GM21367 (cell line): Measurements from ENCODE around the gene SLC25A14.

Experiments
- ATAC-seq: cut with Tn5 transposase; IDR thresholded peaks from one replicate; pipeline ENCODE4 v1.9.1; 2021; ENCODE audit not compliant: unreplicated experiment

SLC25A14 gene

GRCh38 chrX:130376077-130376476 is 36.4 kb downstream of the SLC25A14 start:
- no peak for ATAC-seq

GRCh38 chrX:130378024-130378669 is 38.4 kb downstream of the SLC25A14 start:
- ATAC-seq: no peak

- no peak for ATAC-seq
These were observed 45.8 kb downstream of the SLC25A14 start, which contains the start of gene GPR119 for GRCh38 chrX:130385520-130385919. Gene GPR119, minus strand, starts transcription at chrX:130385674. Its CDS starts 227 bp downstream, at chrX:130385447.

- no peak for ATAC-seq
These were observed 46.7 kb downstream of the SLC25A14 start for GRCh38 chrX:130386408-130386808.

- ATAC-seq: no peak
These were observed 53.8 kb downstream of the SLC25A14 start for GRCh38 chrX:130393451-130394074.

- no peak for ATAC-seq
These were observed 55.6 kb downstream of the SLC25A14 start for GRCh38 chrX:130395341-130395740.

- peak; percentile 96 for ATAC-seq
These were observed 61.9 kb downstream of the SLC25A14 start, which contains the start of gene RBMX2 for GRCh38 chrX:130401415-130402207. Gene RBMX2, plus strand, starts transcription at chrX:130401987. Its CDS starts 46 bp downstream, at chrX:130402033.

- ATAC-seq: no peak
These were observed 62.5 kb downstream of the SLC25A14 start for GRCh38 chrX:130402208-130402684.

GRCh38 chrX:130413415-130413814 is 73.7 kb downstream of the SLC25A14 start:
- no peak for ATAC-seq

- ATAC-seq: no peak
These were observed 75.1 kb downstream of the SLC25A14 start for GRCh38 chrX:130414800-130415199.

GRCh38 chrX:130415201-130415600 is 75.5 kb downstream of the SLC25A14 start:
- no peak for ATAC-seq

GRCh38 chrX:130416785-130417184 is 77.1 kb downstream of the SLC25A14 start:
- ATAC-seq: no peak

- ATAC-seq: no peak
These were observed 78.3 kb downstream of the SLC25A14 start for GRCh38 chrX:130418066-130418465.

- no peak for ATAC-seq
These were observed 79.0 kb downstream of the SLC25A14 start for GRCh38 chrX:130418740-130419139.

- ATAC-seq: no peak
These were observed 79.5 kb downstream of the SLC25A14 start for GRCh38 chrX:130419263-130419662.
